ENCODE results near the gene LIMS3.
"Not testable (repeated sequence)": the region's sequence is repeated elsewhere in the genome, so short reads cannot be mapped to it uniquely, and the experiment has no call there.

LIMS3 gene

GRCh38 chr2:109921543-109922384 lies 23.3 kb downstream of the LIMS3 start:
- H3K4me3 ChIP-seq (ENCODE audit: low read depth, low read length); DNase-seq (ENCODE audit: low read depth): not testable (repeated sequence)

GRCh38 chr2:109924481-109924880 lies 26.0 kb downstream of the LIMS3 start:
- not testable (repeated sequence) for H3K4me3 ChIP-seq (ENCODE audit: low read depth, low read length); DNase-seq (ENCODE audit: low read depth)

GRCh38 chr2:109927803-109928202 lies 29.3 kb downstream of the LIMS3 start:
- not testable (repeated sequence) for DNase-seq (ENCODE audit: low read depth); H3K4me3 ChIP-seq (ENCODE audit: low read depth, low read length)

GRCh38 chr2:109929222-109929621 lies 30.7 kb downstream of the LIMS3 start:
- not testable (repeated sequence) for H3K4me3 ChIP-seq (ENCODE audit: low read depth, low read length); DNase-seq (ENCODE audit: low read depth)

GRCh38 chr2:109936534-109936933 lies 38.0 kb downstream of the LIMS3 start:
- DNase-seq (ENCODE audit: low read depth); H3K4me3 ChIP-seq (ENCODE audit: low read depth, low read length): not testable (repeated sequence)

GRCh38 chr2:109945362-109945761 lies 46.9 kb downstream of the LIMS3 start:
- not testable (repeated sequence) for DNase-seq (ENCODE audit: low read depth); H3K4me3 ChIP-seq (ENCODE audit: low read depth, low read length)

- H3K4me3 ChIP-seq (ENCODE audit: low read depth, low read length); DNase-seq (ENCODE audit: low read depth): not testable (repeated sequence)
Measured at GRCh38 chr2:109947262-109947958, 48.9 kb downstream of the LIMS3 start.

- H3K4me3 ChIP-seq (ENCODE audit: low read depth, low read length); DNase-seq (ENCODE audit: low read depth): not testable (repeated sequence)
Measured at GRCh38 chr2:109947959-109948520, 49.6 kb downstream of the LIMS3 start.

- DNase-seq (ENCODE audit: low read depth) = not testable (repeated sequence)
Measured at GRCh38 chr2:109950146-109950843, 51.8 kb downstream of the LIMS3 start.

GRCh38 chr2:109963942-109964341 lies 65.5 kb downstream of the LIMS3 start:
- DNase-seq (ENCODE audit: low read depth); H3K4me3 ChIP-seq (ENCODE audit: low read depth, low read length): not testable (repeated sequence)

More at GRCh38 chr2:109950146-109950843, 51.8 kb downstream of the LIMS3 start:
- not testable (repeated sequence) for H3K4me3 ChIP-seq (ENCODE audit: low read depth, low read length)

- not testable (repeated sequence) for DNase-seq (ENCODE audit: low read depth); H3K4me3 ChIP-seq (ENCODE audit: low read depth, low read length)
Measured at GRCh38 chr2:109965482-109965881, 67.0 kb downstream of the LIMS3 start.

- not testable (repeated sequence) for H3K4me3 ChIP-seq (ENCODE audit: low read depth, low read length); DNase-seq (ENCODE audit: low read depth)
Measured at GRCh38 chr2:109966107-109966736, 67.7 kb downstream of the LIMS3 start.

- DNase-seq (ENCODE audit: low read depth); H3K4me3 ChIP-seq (ENCODE audit: low read depth, low read length): not testable (repeated sequence)
Measured at GRCh38 chr2:109966858-109967257, 68.4 kb downstream of the LIMS3 start.

- DNase-seq (ENCODE audit: low read depth); H3K4me3 ChIP-seq (ENCODE audit: low read depth, low read length): not testable (repeated sequence)
Measured at GRCh38 chr2:109969864-109970263, 71.4 kb downstream of the LIMS3 start.

- not testable (repeated sequence) for DNase-seq (ENCODE audit: low read depth); H3K4me3 ChIP-seq (ENCODE audit: low read depth, low read length)
Measured at GRCh38 chr2:109971710-109972109, 73.2 kb downstream of the LIMS3 start.
